HL-60/S4 (cell line): Measurements from ENCODE around the gene GRM5.
"Not testable (repeated sequence)": the region's sequence is repeated elsewhere in the genome, so short reads cannot be mapped to it uniquely, and the experiment has no call there.

Experiments
- in situ Hi-C: fragments of 300-500 bp; cut with MboI; formaldehyde crosslinking; loops from 2 replicates; pipeline ENCODE4 v1.14.3; 2022; ENCODE audit warnings: low sequenced_read_pairs

The GRM5 gene

DNA sequence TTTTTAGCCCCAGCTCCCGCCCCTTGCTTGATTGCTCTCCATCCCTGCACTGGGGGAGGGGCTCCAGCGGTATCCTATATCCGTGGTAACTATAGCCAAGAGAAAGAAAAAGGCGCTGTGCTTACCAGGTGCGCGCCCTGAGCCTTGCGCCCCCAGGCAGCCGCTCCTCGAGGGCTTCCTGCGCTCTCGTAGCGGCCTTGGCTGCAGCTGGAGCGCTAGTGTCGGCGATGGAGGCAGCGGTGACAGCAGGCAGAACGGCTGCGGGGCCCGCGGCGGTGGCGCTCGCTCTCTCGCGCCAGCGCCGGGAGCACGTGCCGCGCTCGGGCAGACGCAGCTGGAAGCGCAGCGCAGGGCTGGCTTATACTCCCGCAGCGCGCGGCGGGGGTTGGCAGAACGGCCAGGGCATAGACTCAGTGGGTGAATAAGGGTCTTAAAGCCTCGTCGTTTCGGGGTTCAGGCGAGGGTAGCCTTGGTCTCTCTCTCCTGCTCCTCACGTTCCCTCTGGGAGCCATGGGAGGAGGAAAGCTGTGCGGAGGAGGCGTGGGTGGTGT, at the start of gene GRM5:
Gene GRM5, minus strand, starts transcription at position 332 of the 551 bp plus-strand sequence. CDS start 18,110 bp downstream, outside the sequence.
- in situ Hi-C loops = not testable (repeated sequence)

DNA sequence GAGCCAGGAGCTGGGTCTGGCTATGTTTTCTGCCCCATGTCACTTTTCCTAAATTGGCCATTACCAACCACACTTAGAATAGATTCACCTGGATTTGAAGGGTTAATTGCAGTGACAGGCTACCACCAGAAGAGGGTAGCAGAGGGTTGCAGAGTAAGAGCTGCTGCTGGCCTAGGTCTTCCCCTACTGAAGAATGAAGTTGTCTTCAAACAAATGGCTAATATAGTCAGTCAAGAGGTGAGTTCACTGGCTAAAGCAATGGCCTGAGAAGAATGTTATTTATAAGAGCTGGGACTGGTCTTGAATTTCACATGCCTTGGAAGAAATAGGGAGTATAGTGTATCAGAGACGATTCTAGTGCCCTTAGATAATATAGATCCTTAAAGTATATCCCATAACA, 32.2 kb upstream of the GRM5 start:
- in situ Hi-C loops = not testable (repeated sequence)

- in situ Hi-C loops = not testable (repeated sequence)
Measured at GRCh38 chr11:89093806-89094205, 28.0 kb upstream of the GRM5 start.

- in situ Hi-C loops = not testable (repeated sequence)
Measured at GRCh38 chr11:89084951-89085350, 19.2 kb upstream of the GRM5 start.

DNA sequence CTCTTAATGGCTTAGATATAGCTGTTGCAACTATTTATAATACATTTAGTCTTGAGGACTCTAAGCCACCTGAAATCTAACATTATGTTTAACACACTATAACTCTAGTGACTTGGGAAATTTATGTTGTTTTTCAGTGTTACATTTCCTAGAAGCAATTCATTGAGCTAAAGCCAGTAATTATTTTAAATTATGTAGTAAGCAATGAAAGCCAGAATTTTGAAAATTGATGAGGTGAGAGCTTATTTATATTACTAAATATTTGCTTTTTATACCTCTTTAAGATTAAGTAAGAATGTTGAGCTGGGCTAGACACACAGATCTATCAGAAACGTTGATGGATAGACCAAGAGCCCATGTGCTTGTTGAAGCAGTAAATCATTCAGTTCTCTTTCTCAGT, 5.1 kb upstream of the GRM5 start:
- in situ Hi-C loops = not testable (repeated sequence)

DNA sequence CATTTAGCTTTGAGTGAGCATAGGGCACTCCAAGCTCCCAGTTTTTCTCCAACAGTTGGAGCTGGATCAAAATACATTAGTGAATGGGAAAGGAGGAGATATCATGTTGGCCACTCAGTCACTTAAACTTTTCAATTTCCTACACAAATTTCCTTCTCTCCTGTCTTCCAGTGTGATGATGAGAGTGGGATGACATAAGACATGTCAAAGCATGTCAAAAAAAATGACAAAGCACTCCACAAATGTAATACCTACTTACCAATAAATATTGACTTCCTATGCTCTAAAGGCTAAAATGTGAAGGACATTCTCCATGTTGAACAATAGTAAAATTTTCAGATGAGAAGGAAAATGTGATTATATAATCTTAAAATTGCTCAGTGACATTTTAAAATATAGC, 1.5 kb upstream of the GRM5 start:
- in situ Hi-C loops = no loop called here

GRCh38 chr11:89065066-89065465, 716 bp downstream of the GRM5 start:
- in situ Hi-C loops = no loop called here

DNA sequence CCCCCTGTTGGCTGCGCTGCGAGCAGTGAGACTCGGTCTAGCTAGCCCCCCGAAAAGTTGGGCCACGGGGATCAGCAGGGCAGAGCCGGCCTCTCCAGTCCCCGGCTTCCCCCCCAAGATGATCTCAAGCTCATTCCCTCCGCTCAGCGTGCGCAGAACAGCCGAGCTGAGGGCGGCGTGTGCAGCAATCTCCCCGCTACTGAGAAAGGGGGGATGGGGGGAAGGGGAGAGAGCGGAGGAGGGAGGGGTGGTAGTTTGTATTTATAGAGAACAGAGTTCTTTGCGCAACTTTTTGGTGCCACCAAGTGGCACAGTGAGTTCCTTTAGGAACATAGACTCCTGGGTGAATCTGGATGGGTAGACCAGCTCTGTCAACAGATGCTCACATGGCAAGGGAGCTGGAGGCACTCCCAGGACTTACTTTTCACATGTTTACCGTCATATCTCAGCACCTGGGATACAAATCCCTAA, 2.3 kb downstream of the GRM5 start:
- in situ Hi-C loops = not testable (repeated sequence)

DNA sequence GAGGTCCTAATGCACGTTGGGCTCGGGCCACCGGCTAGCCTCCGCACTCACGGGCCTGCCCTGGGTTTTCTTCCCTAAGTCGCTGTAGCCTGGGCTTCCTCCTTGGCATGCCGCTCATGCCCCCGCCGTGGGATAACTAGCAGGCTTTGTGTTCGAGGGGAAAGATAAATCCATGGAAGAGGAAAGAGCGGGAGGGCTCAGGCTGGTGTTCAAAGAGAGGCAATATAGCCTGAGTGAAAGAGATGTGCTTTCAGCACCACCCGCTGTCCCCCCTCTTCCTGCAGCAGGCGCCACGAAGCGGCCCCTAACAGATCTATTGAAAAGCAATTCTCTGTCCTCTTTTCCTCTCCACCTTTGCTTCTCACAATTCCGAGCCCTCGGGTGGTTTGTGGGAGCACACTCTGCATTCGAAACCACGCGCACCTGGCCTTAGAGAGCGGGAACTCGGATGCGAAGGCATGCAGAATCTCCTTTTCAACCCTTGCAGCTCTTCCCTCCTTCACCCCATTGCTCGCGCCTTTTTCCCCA, 2.9 kb downstream of the GRM5 start:
- in situ Hi-C loops = not testable (repeated sequence)

DNA sequence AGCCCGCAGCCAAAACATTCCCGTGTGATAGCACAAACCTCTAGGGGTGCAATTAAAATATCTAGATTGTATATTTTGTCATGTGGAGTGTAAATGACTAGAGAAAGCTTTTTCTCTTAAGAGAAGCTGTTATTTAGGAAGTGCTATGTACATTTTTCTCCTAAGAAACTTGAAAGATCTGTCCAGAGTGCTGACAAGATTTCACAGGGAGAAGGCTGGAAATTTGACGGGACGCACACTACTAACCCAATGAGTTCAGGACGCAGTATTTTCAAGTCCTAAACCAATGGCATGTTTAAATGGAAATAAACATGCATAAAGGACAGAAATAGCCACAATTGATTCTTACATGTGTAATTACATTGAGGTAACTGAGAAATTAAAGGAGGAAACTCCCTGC, 3.9 kb downstream of the GRM5 start:
- in situ Hi-C loops = not testable (repeated sequence)

GRCh38 chr11:89057406-89057805, 8.4 kb downstream of the GRM5 start:
- in situ Hi-C loops = not testable (repeated sequence)

DNA sequence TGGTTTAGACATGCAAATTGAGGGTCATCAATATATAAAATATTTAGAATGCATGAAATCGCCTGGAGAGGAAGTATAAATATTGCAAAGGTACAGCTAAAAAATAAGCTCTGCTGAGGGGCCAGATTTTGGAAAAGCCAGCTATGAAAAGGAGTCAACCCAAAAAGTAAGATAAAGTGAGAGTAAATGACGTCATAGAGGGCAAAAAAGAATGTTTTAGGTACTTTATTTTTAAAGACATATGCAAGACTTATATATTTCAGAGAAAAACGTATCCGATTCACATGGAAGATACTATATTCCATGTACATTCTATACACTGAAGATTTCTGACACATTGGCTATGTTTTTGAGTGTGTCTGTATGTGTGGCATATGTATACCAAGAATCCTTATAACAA, 13.6 kb downstream of the GRM5 start:
- in situ Hi-C loops = no loop called here

DNA sequence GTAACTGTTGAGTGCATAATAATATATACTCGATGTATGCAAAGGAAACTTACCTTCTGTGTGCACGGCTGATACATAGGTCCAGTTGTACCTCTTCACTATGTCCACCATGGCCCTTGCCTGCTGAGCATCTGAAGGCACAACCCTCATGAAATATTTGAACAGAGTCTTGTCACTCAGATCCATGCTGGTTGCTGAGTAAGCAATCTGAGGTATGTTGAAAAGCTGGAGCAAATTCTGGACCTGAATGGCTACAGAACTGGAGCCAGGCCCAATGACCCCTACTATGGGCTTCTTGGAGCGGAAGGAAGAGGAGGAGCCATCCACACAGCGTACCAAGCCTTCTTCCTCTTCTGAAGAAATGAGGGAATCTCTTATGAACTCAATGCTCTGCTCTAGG, 18.6 kb downstream of the GRM5 start:
- in situ Hi-C loops = not testable (repeated sequence)

DNA sequence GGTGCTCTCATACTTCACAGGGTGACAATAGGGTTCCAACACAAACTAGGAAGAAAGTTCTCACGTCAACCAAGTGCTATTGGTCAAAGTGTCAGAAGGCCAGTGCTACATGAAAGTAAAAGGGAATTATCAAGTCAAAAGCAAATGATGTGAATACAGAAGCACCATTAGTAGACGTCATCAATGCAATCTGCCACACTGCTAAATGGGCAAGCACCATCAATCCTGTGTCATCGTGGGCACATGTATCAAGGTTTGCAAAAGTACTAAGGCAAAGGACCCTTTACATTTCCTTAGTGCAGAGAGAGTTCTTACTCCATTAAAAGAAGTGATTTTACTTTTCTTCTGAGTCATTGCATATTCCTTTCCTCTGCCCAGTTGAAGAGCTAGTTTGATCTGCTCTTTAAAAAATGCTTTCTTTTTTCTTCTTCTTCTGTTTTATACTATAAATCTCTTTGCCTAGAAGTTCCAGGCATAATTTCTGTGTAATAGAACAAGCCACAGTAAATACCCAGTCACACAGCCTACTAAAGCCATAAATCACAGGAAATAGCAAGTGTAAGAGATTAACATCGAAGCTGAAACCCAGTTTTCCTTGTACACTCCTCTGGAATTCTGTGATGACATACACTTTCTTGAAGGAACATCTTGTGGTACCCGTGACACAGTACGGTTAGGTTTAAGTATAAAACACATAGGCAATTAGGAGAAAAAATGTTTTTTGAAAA, 21.8 kb downstream of the GRM5 start:
- in situ Hi-C loops = not testable (repeated sequence)

GRCh38 chr11:89029671-89030070, 36.1 kb downstream of the GRM5 start:
- in situ Hi-C loops = not testable (repeated sequence)

DNA sequence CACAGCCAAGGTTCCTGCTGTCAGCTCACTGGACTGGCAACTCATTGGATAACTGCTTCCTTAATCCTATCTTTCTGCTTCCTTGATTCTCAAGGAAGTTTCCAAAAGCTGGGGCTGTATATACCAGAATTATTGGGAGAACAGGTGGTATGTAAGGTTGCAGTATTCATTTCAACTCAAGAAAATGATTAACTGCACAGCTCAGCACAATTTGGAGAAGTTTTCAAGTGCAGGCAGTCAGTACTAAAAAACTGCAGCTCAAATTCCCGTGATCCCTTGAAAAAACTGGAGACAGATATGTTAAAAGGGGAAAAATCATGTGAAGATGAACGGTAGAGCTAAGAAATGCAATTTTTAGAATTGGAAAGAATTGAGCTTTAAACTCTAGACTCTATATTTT, 44.4 kb downstream of the GRM5 start:
- in situ Hi-C loops = no loop called here

- in situ Hi-C loops = not testable (repeated sequence)
Measured at GRCh38 chr11:89019827-89020547, 45.8 kb downstream of the GRM5 start.

DNA sequence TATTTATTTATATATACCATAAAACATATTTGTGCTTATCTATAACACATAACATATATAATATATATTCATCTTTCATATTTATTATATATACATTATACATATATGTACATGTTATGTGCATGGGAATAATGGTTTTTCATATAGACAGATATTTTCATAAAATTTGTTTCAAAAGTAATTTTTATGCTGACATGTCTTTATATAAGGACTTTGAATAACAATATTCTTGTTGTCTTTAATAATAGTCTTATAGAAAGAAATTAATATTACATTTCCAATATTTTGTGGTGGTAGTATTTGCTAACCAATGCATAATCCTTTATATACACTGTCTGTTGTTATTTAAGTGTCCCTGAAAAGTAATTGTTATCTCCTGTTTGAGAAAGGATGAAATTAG, 49.6 kb downstream of the GRM5 start:
- in situ Hi-C loops = no loop called here

DNA sequence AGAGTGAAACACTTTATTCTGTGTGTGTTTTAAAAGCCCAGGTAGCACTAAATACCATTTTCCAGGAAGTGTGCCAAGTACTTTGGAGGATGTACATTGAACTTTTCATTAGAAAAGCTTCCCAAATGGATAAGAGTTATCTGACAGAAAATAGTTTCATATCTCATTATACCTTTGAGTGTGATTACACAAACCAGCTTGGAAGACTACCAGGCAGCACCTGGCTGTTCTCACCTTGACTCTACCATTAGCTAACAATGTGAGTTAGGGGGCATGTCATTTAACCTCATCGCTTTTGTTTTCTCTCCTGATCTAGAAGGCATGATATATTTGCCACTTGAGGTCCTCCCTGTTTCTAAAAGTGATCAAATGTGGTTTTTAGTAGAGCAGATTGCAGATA, 50.2 kb downstream of the GRM5 start:
- in situ Hi-C loops = no loop called here

DNA sequence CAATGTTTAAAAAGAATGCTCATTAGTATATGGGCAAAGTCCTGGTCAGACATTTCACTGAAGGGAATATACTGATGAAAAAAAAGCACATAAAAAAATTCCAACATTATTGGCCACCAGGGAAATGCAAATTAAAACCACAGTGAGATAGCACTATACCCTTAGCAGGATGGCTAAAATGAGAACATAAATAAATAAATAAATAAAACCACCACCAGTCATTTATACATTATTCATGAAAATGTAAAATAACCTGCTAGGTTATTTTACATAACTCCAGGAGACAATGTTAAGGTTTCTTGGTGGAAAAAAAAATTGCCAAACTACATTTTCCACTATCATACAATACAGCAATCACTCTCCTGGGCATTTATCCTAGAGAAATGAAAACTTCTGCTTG, 64.9 kb downstream of the GRM5 start:
- in situ Hi-C loops = not testable (repeated sequence)

- in situ Hi-C loops = no loop called here
Measured at GRCh38 chr11:88979641-88980040, 86.1 kb downstream of the GRM5 start.

- in situ Hi-C loops = not testable (repeated sequence)
Measured at GRCh38 chr11:88978992-88979391, 86.8 kb downstream of the GRM5 start.
